Peyer's patch (tissue), 4 donors: ENCODE data around the gene TMEM117. TPM values are rescaled to one million over a fixed set of nuclear protein-coding genes. Genes with fewer than 3 reads are reported as not detected.

Experiments
- DNase-seq, 3 donors: peaks; one replicate each; pipeline ENCODE4 v3.0.0-alpha.2; 2017 to 2019
- H3K27ac ChIP-seq, 4 donors: fragments of 200-600 bp; sonication (generic); one replicate each; pipeline ENCODE4 v1.5.1; 2016 to 2019
- H3K27me3 ChIP-seq, 2 donors: fragments of 200-600 bp; sonication (generic); one replicate each; pipeline ENCODE4 v1.5.1; 2019
- H3K36me3 ChIP-seq, 3 donors: fragments of 200-600 bp; sonication (generic); one replicate each; pipeline ENCODE4 v1.5.1; 2016 to 2019
- H3K4me1 ChIP-seq, 4 donors: fragments of 200-600 bp; sonication (generic); one replicate each; pipeline ENCODE4 v1.5.1; 2016 to 2019
- H3K4me3 ChIP-seq, 4 donors: fragments of 200-600 bp; sonication (generic); 1 replicate in 3 of 4; 2 replicates in 1 of 4; pipeline ENCODE4 v1.5.1; 2016 to 2019; ENCODE audit warnings: mild to moderate bottlenecking in 1 of 4
- H3K9me3 ChIP-seq, 4 donors: fragments of 200-600 bp; sonication (generic); one replicate each; pipeline ENCODE4 v1.5.1; 2016 to 2019; ENCODE audit warnings: mild to moderate bottlenecking in 1 of 4
- POLR2A ChIP-seq, 2 donors: fragments of 450-650 bp; IDR thresholded peaks; one replicate each; pipeline ENCODE4 v1.5.1; 2017; ENCODE audit warnings: antibody characterized with exemption in 2 of 2, mild to moderate bottlenecking in 2 of 2, moderate library complexity in 2 of 2
- total RNA-seq, 4 donors: library from RNA; depleted of rRNA; stranded (reverse); fragments of >200 nt; gene quantifications; one replicate each; pipeline ENCODE4 v1.1.0, GENCODE V29; 2016
- TF ChIP-seq, protein P1 (sequence below), 6 experiments: fragments of 450-650 bp in 4 of 6; fragments of 200-600 bp in 2 of 6; sonication (generic) in 1 of 6; IDR thresholded peaks; one replicate each; pipeline ENCODE4 v1.5.1; 2017 to 2019; ENCODE audit warnings: antibody characterized with exemption in 6 of 6, mild to moderate bottlenecking in 3 of 6, moderate library complexity in 1 of 6

Gene TMEM117
- total RNA-seq, 4 donors from 2014 or later: 10.7 to 60.1 (median 51.9) TPM

DNA sequence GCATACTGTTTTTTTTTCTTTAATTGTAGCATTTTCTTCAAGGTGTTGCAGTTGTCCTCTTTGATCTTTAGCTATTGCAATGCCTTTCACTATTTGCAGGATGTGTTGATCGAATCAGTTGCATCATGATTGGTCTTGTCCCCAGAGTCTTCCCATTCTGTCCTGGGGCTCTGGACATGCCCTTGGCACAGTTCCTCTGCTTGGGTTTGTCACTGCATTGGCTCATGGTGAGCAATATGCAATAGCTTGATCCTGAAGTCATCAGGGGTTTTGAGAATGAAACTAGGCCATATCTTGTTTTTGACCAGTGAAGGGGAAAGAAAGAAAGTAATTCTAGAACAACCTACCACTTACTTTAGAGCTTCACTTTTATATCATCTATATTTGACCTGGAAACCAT is 281.5 kb downstream of the TMEM117 start:
- Histone ChIP-seq H3K36me3 (no peaks in the 10 kb centered on the region), H3K4me3 (no peak overlapping the region), H3K27me3 (no peaks in the 10 kb centered on the region), H3K9me3 (no peaks in the 10 kb centered on the region), H3K27ac (no peak overlapping the region), H3K4me1 (no peaks in the 10 kb centered on the region)
- TF ChIP-seq, protein P1, sequence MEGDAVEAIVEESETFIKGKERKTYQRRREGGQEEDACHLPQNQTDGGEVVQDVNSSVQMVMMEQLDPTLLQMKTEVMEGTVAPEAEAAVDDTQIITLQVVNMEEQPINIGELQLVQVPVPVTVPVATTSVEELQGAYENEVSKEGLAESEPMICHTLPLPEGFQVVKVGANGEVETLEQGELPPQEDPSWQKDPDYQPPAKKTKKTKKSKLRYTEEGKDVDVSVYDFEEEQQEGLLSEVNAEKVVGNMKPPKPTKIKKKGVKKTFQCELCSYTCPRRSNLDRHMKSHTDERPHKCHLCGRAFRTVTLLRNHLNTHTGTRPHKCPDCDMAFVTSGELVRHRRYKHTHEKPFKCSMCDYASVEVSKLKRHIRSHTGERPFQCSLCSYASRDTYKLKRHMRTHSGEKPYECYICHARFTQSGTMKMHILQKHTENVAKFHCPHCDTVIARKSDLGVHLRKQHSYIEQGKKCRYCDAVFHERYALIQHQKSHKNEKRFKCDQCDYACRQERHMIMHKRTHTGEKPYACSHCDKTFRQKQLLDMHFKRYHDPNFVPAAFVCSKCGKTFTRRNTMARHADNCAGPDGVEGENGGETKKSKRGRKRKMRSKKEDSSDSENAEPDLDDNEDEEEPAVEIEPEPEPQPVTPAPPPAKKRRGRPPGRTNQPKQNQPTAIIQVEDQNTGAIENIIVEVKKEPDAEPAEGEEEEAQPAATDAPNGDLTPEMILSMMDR (IDR thresholded peaks at IDR 0.05): no peak
- no peak for TF ChIP-seq POLR2A (IDR thresholded peaks at IDR 0.05)
- DNase-seq: no peak

DNA sequence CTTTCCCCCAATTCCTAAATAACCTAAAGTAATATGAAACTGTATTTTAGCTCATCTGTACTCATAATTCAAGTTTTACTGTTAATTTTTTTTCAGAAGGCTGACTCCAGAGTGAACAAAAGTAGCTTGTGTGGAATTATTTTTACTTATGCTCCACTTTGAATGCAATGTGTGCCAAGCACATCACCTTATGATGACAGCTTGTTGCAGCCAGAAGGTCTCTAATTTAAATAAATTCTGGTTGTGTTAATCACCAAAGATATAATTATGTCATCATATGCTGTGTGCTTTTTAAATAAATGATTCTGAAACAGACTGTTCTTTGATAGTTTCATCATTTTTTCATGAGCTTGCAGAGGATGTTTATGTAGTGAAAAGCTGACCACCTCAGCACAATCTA is 283.1 kb downstream of the TMEM117 start:
- Histone ChIP-seq H3K4me1 (no peaks in the 10 kb centered on the region), H3K4me3 (no peak overlapping the region), H3K27ac (no peak overlapping the region), H3K36me3 (no peaks in the 10 kb centered on the region), H3K9me3 (no peaks in the 10 kb centered on the region), H3K27me3 (no peaks in the 10 kb centered on the region)
- DNase-seq: no peak
- TF ChIP-seq, protein P1 (IDR thresholded peaks at IDR 0.05): no peak
- no peak for TF ChIP-seq POLR2A (IDR thresholded peaks at IDR 0.05)

DNA sequence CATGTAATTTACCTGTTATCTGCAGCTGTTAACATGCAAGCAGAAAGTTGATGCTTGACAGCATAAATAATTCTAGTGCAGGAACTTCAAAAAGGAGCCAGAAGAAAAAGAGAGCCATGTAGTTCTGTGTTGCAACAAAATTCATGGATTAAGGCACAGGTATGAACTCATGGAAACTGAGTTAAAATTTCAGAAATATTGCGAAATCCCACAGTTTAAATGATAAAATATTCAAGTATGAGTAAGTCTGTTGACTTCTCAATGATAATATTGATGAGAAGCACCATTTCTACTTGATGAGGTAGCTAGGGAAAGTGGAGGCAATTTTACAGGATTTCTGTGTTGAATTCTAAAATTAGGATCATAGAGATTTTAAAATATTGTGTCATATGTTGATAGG is 290.9 kb downstream of the TMEM117 start:
- no peak overlapping the region for H3K27ac ChIP-seq
- TF ChIP-seq, protein P1 (IDR thresholded peaks at IDR 0.05): no peak
- no peak for TF ChIP-seq POLR2A (IDR thresholded peaks at IDR 0.05)
- no peak overlapping the region for H3K4me3 ChIP-seq
- H3K9me3 ChIP-seq: no peaks in the 10 kb centered on the region
- DNase-seq: no peak
- no peaks in the 10 kb centered on the region for H3K36me3 ChIP-seq
- no peaks in the 10 kb centered on the region for H3K4me1 ChIP-seq
- no peaks in the 10 kb centered on the region for H3K27me3 ChIP-seq

DNA sequence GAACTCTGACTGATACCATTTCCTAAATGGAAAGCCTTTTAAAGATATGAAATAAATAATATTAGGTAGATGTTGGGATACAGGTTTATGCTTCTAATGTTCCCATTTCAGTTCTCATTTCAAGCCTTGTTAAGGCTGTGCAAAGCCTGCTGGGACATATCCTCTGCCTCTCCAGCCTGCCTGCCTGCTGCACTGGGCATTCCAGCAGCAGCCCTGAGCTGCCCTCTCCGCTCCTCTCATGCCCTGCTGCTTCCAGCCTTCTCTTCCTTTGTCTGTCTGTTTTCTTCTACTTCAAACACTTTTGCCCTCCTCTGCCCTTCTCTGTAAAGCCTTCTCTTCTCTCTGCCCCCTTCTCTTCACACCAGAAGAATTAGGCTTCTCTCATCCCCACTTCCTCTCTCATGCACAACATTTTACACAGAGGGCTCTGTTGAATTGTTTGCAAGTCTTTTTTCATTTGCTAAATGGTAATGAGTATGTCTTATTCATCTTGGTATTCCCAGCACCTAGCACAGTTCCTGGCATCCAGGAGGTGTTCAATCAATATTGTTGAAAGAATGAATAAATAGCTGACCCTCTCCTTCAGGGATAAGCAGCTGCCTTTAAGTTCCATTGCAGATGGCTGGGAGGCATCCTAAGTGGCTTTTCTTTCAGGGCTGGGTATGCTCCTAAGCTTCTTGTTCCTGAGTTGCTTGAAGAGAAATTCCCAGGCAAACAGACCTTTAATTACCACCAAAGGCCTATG is 292.3 kb downstream of the TMEM117 start:
- no peak for TF ChIP-seq POLR2A (IDR thresholded peaks at IDR 0.05)
- TF ChIP-seq, protein P1 (IDR thresholded peaks at IDR 0.05): no peak
- no peaks in the 10 kb centered on the region for H3K27me3 ChIP-seq
- H3K27ac ChIP-seq: no peak overlapping the region
- no peaks in the 10 kb centered on the region for H3K36me3 ChIP-seq
- no peaks in the 10 kb centered on the region for H3K4me1 ChIP-seq
- no peak overlapping the region for H3K4me3 ChIP-seq
- DNase-seq: no peak
- no peaks in the 10 kb centered on the region for H3K9me3 ChIP-seq

DNA sequence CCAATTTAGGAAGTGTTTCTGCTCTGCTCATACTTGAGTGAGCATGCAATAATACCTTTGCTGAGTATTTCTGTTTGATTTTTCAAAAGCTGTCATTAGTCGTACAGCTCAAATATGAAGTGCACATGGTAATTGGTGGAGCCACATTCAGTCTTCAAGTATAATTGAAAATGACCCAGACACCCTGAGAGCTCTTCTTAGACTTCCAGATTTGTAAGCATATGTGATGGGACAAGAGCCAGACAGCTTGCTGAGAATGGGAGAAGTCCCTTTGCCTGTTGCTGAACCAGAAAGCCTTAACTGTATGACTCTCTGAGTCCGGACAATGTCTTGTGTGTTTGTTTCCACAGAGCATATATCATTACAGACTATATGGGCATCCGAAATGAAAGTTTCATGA is 307.3 kb downstream of the TMEM117 start:
- no peak overlapping the region for H3K27ac ChIP-seq
- H3K4me1 ChIP-seq: no peaks in the 10 kb centered on the region
- no peak overlapping the region for H3K4me3 ChIP-seq
- H3K36me3 ChIP-seq: no peaks in the 10 kb centered on the region
- no peaks in the 10 kb centered on the region for H3K27me3 ChIP-seq
- no peaks in the 10 kb centered on the region for H3K9me3 ChIP-seq
- DNase-seq: no peak
- TF ChIP-seq, protein P1 (IDR thresholded peaks at IDR 0.05): no peak
- TF ChIP-seq POLR2A (IDR thresholded peaks at IDR 0.05): no peak
